Measurements from ENCODE around the gene CYP3A7.
"Not testable (repeated sequence)": the region's sequence is repeated elsewhere in the genome, so short reads cannot be mapped to it uniquely, and the experiment has no call there.

DNA sequence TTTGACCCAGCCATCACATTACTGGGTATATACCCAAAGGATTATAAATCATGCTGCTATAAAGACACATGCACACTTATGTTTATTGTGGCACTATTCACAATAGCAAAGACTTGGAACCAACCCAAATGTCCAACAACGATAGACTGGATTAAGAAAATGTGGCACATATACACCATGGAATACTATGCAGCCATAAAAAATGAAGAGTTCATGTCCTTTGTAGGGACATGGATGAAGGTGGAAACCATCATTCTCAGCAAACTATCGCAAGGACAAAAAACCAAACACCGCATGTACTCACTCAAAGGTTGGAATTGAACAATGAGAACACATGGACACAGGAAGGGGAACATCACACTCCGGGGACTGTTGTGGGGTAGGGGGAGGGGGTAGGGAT, 44.1 kb downstream of the CYP3A7 start:
- TF ChIP-seq SIN3A (IDR thresholded peaks at IDR 0.05; ENCODE audit: borderline replicate concordance, insufficient read depth, low read depth, low read length); TCF7L2 (IDR thresholded peaks at IDR 0.05; ENCODE audit: low read depth, low read length): not testable (repeated sequence)

Data from Panc1 (cell line).